ENCODE data around the gene RAPGEF4. TPM values are rescaled to one million over a fixed set of nuclear protein-coding genes. Genes with fewer than 3 reads are reported as not detected.

RAPGEF4 gene
- total RNA-seq, 1 donor, result 2.6 TPM

GRCh38 chr2:173027181-173028128 lies 291.8 kb downstream of the RAPGEF4 start:
- TF ChIP-seq CTCF (IDR thresholded peaks at IDR 0.05; ENCODE audit: insufficient read depth, low read depth, low read length), result peak; percentile 92
- peak; percentile 94 for DNase-seq (ENCODE audit: low read depth)
- no peak overlapping the region for H3K4me3 ChIP-seq (ENCODE audit: low read depth, low read length)

- DNase-seq (ENCODE audit: low read depth), result no peak
- TF ChIP-seq CTCF (IDR thresholded peaks at IDR 0.05; ENCODE audit: insufficient read depth, low read depth, low read length), result no peak
- no peak overlapping the region for H3K4me3 ChIP-seq (ENCODE audit: low read depth, low read length)
These were observed 292.5 kb downstream of the RAPGEF4 start for GRCh38 chr2:173028141-173028540.

GRCh38 chr2:173028671-173029070 lies 293.0 kb downstream of the RAPGEF4 start:
- no peak overlapping the region for H3K4me3 ChIP-seq (ENCODE audit: low read depth, low read length)
- no peak for TF ChIP-seq CTCF (IDR thresholded peaks at IDR 0.05; ENCODE audit: insufficient read depth, low read depth, low read length)
- DNase-seq (ENCODE audit: low read depth), result peak; percentile 99

- no peak for TF ChIP-seq CTCF (IDR thresholded peaks at IDR 0.05; ENCODE audit: insufficient read depth, low read depth, low read length)
- H3K4me3 ChIP-seq (ENCODE audit: low read depth, low read length), result no peak overlapping the region
- DNase-seq (ENCODE audit: low read depth), result no peak
These were observed 295.2 kb downstream of the RAPGEF4 start for GRCh38 chr2:173030561-173031490.

GRCh38 chr2:173032032-173032431 lies 296.4 kb downstream of the RAPGEF4 start:
- H3K4me3 ChIP-seq (ENCODE audit: low read depth, low read length), result no peak overlapping the region
- DNase-seq (ENCODE audit: low read depth), result no peak
- TF ChIP-seq CTCF (IDR thresholded peaks at IDR 0.05; ENCODE audit: insufficient read depth, low read depth, low read length), result no peak

- no peak for DNase-seq (ENCODE audit: low read depth)
- TF ChIP-seq CTCF (IDR thresholded peaks at IDR 0.05; ENCODE audit: insufficient read depth, low read depth, low read length), result no peak
- H3K4me3 ChIP-seq (ENCODE audit: low read depth, low read length), result no peak overlapping the region
These were observed 297.4 kb downstream of the RAPGEF4 start for GRCh38 chr2:173033084-173033483.

All from fibroblast of villous mesenchyme (primary cell).